ENCODE results near the gene STMN1.

The STMN1 gene

GRCh38 chr1:25911162-25911561 is 4.9 kb upstream of the STMN1 start:
- TF ChIP-seq CTCF (IDR thresholded peaks at IDR 0.05; ENCODE audit: low read length) (no peak), EZH2phosphoT487 (IDR thresholded peaks at IDR 0.05; ENCODE audit: low read length) (no peak), EZH2 (optimal IDR thresholded peaks at IDR 0.05; ENCODE audit: low read depth, low read length) (no peak)
- Histone ChIP-seq H3K36me3 (replicated peaks; ENCODE audit: insufficient read depth, low read length) (no peaks in the 10 kb centered on the region), H3K9me3 (replicated peaks; ENCODE audit: insufficient read depth, low read length) (no peaks in the 10 kb centered on the region), H4K20me1 (ENCODE audit: insufficient read depth, low read length) (no peaks in the 10 kb centered on the region), H3K9ac (ENCODE audit: low read length) (no peak overlapping the region), H3K4me2 (ENCODE audit: low read depth, low read length) (no peak overlapping the region), H3K27me3 (replicated peaks; ENCODE audit: insufficient read depth, low read length) (peaks cover 16% of the 10 kb centered on the region), H3K4me1 (ENCODE audit: low read length) (0 out of 2 replicates have a peak, but pooled peaks cover 4% of the 10 kb centered on the region), H3F3A (ENCODE audit: insufficient read depth, low read length) (peaks cover 7% of the 10 kb centered on the region; the same call in 1 of the 2 replicates), H2AFZ (ENCODE audit: low read length) (no peak overlapping the region), H3K9me2 (replicated peaks; ENCODE audit: insufficient read depth, low read length) (no peaks in the 10 kb centered on the region), H3K4me3 (ENCODE audit: low read length) (no peak overlapping the region), H3K79me2 (ENCODE audit: low read length) (no peaks in the 10 kb centered on the region), H3K27ac (ENCODE audit: low read length) (no peak overlapping the region)
- no peak for DNase-seq

GRCh38 chr1:25909040-25909439 is 2.8 kb upstream of the STMN1 start:
- TF ChIP-seq EZH2 (optimal IDR thresholded peaks at IDR 0.05; ENCODE audit: low read depth, low read length) = no peak
- Histone ChIP-seq H3K9me2 (replicated peaks; ENCODE audit: insufficient read depth, low read length) (no peaks in the 10 kb centered on the region), H3K9me3 (replicated peaks; ENCODE audit: insufficient read depth, low read length) (no peaks in the 10 kb centered on the region), H2AFZ (ENCODE audit: low read length) (no peak overlapping the region), H3K9ac (ENCODE audit: low read length) (no peak overlapping the region), H3K79me2 (ENCODE audit: low read length) (peaks cover 16% of the 10 kb centered on the region), H3F3A (ENCODE audit: insufficient read depth, low read length) (peaks cover 11% of the 10 kb centered on the region; the same call in 1 of the 2 replicates), H3K27me3 (replicated peaks; ENCODE audit: insufficient read depth, low read length) (peaks cover 16% of the 10 kb centered on the region), H3K4me2 (ENCODE audit: low read depth, low read length) (no peak overlapping the region), H4K20me1 (ENCODE audit: insufficient read depth, low read length) (no peaks in the 10 kb centered on the region), H3K36me3 (replicated peaks; ENCODE audit: insufficient read depth, low read length) (peaks cover under 1% of the 10 kb centered on the region; the same call in 1 of the 2 replicates), H3K27ac (ENCODE audit: low read length) (no peak overlapping the region), H3K4me1 (ENCODE audit: low read length) (peaks cover 10% of the 10 kb centered on the region), H3K4me3 (ENCODE audit: low read length) (no peak overlapping the region)
- DNase-seq = no peak

- no peak for TF ChIP-seq CTCF (IDR thresholded peaks at IDR 0.05; ENCODE audit: low read length)
- no peak for TF ChIP-seq EZH2 (optimal IDR thresholded peaks at IDR 0.05; ENCODE audit: low read depth, low read length)
- no peak for TF ChIP-seq EZH2phosphoT487 (IDR thresholded peaks at IDR 0.05; ENCODE audit: low read length)
- Histone ChIP-seq H3K27me3 (replicated peaks; ENCODE audit: insufficient read depth, low read length) (peaks cover 16% of the 10 kb centered on the region), H3K9me2 (replicated peaks; ENCODE audit: insufficient read depth, low read length) (no peaks in the 10 kb centered on the region), H4K20me1 (ENCODE audit: insufficient read depth, low read length) (no peaks in the 10 kb centered on the region), H3F3A (ENCODE audit: insufficient read depth, low read length) (peaks cover 11% of the 10 kb centered on the region; the same call in 1 of the 2 replicates), H3K4me1 (ENCODE audit: low read length) (peaks cover 17% of the 10 kb centered on the region), H3K9ac (ENCODE audit: low read length) (no peak overlapping the region), H3K4me2 (ENCODE audit: low read depth, low read length) (no peak overlapping the region), H3K79me2 (ENCODE audit: low read length) (peaks cover 24% of the 10 kb centered on the region), H3K36me3 (replicated peaks; ENCODE audit: insufficient read depth, low read length) (peaks cover 8% of the 10 kb centered on the region), H3K9me3 (replicated peaks; ENCODE audit: insufficient read depth, low read length) (no peaks in the 10 kb centered on the region), H3K27ac (ENCODE audit: low read length) (no peak overlapping the region), H2AFZ (ENCODE audit: low read length) (no peak overlapping the region), H3K4me3 (ENCODE audit: low read length) (no peak overlapping the region)
- DNase-seq = no peak
Observed at GRCh38 chr1:25908161-25908560, 1.9 kb upstream of the STMN1 start.

- Histone ChIP-seq H3F3A (ENCODE audit: insufficient read depth, low read length) (peaks cover 11% of the 10 kb centered on the region; the same call in 1 of the 2 replicates), H3K27me3 (replicated peaks; ENCODE audit: insufficient read depth, low read length) (peaks cover 16% of the 10 kb centered on the region), H2AFZ (ENCODE audit: low read length) (no peak overlapping the region), H3K9ac (ENCODE audit: low read length) (no peak overlapping the region), H3K4me2 (ENCODE audit: low read depth, low read length) (no peak overlapping the region), H3K79me2 (ENCODE audit: low read length) (peaks cover 30% of the 10 kb centered on the region), H3K27ac (ENCODE audit: low read length) (no peak overlapping the region), H3K9me2 (replicated peaks; ENCODE audit: insufficient read depth, low read length) (no peaks in the 10 kb centered on the region), H3K9me3 (replicated peaks; ENCODE audit: insufficient read depth, low read length) (no peaks in the 10 kb centered on the region), H3K36me3 (replicated peaks; ENCODE audit: insufficient read depth, low read length) (peaks cover 14% of the 10 kb centered on the region), H4K20me1 (ENCODE audit: insufficient read depth, low read length) (no peaks in the 10 kb centered on the region), H3K4me3 (ENCODE audit: low read length) (no peak overlapping the region), H3K4me1 (ENCODE audit: low read length) (peaks cover 17% of the 10 kb centered on the region)
- TF ChIP-seq EZH2phosphoT487 (IDR thresholded peaks at IDR 0.05; ENCODE audit: low read length) (no peak), EZH2 (optimal IDR thresholded peaks at IDR 0.05; ENCODE audit: low read depth, low read length) (no peak), CTCF (IDR thresholded peaks at IDR 0.05; ENCODE audit: low read length) (no peak)
- DNase-seq = no peak
Observed at GRCh38 chr1:25907601-25908000, 1.4 kb upstream of the STMN1 start.

Data from MM.1S (cell line).